ENCODE results near the gene GALNT7. TPM values are rescaled to one million over a fixed set of nuclear protein-coding genes. Genes with fewer than 3 reads are reported as not detected.

Gene GALNT7
- total and polyA plus RNA-seq, 2 of the 13 experiments (the other 11 are each of a cell fraction or from before 2014, with no cell fraction given): 0.08 to 0.13 TPM

- TF ChIP-seq KIAA2018 (CRISPR knock-in tag; IDR thresholded peaks at IDR 0.05; ENCODE audit: borderline replicate concordance): no peak
Observed at GRCh38 chr4:173135241-173135847, 33.3 kb upstream of the GALNT7 start (continued).

- Histone ChIP-seq H2AFZ (ENCODE audit: low read length) (no peak overlapping the region), H3K79me2 (ENCODE audit: insufficient read depth, low read length) (no peaks in the 10 kb centered on the region), H3K27me3 (ENCODE audit: control insufficient read depth in 1 of 2, insufficient read depth in 2 of 2, low read length in 2 of 2) (no peaks in the 10 kb centered on the region), H3K36me3 (replicated peaks in 1 of 2; ENCODE audit: control insufficient read depth in 1 of 2, insufficient read depth in 2 of 2, low read length in 2 of 2) (no peaks in the 10 kb centered on the region), H3K4me3 (replicated peaks in 1 of 3; ENCODE audit: insufficient read depth in 1 of 3, low read depth in 2 of 3, low read length in 3 of 3) (no peak overlapping the region), H3K9ac (ENCODE audit: insufficient read depth, low read depth, low read length) (no peak overlapping the region), H3K27ac (ENCODE audit: extremely low read length, insufficient read depth, low read length) (no peak overlapping the region), H3K4me1 (ENCODE audit: insufficient read depth, low read length) (no peaks in the 10 kb centered on the region), H3K4me2 (ENCODE audit: low read depth, low read length) (no peak overlapping the region), H3K9me3 (ENCODE audit: low read length) (no peaks in the 10 kb centered on the region), H4K20me1 (ENCODE audit: insufficient read depth, low read length) (no peaks in the 10 kb centered on the region)
- in situ Hi-C loops (cut with HindIII; ENCODE audit: extremely low pct_ligation_motif_present, low pct_unique_long_range_greater_than_20kb): no loop called here
- DNase-seq (ENCODE audit: low spot score) (no peak), ATAC-seq (no peak), FAIRE-seq (no peak)
- POLR2A ChIA-PET: no interaction called here
- WGBS (ENCODE audit: low lambda C conversion rate): 0% methylated on average over 1 of the region's 1 CpG
- CTCF ChIA-PET (ENCODE audit: low intra/inter-chr PET ratio, low total read pairs): no interaction called here
- TF ChIP-seq MYNN (CRISPR knock-in tag; IDR thresholded peaks at IDR 0.05; ENCODE audit: low read depth): no peak
- TF ChIP-seq PBX2 (CRISPR knock-in tag; IDR thresholded peaks at IDR 0.05): no peak
- no peak for TF ChIP-seq ZBTB3 (CRISPR knock-in tag; IDR thresholded peaks at IDR 0.05; ENCODE audit: borderline replicate concordance, low read depth)
- TF ChIP-seq ZNF563 (CRISPR knock-in tag; IDR thresholded peaks at IDR 0.05): no peak
- TF ChIP-seq SYNCRIP (IDR thresholded peaks at IDR 0.05; ENCODE audit: insufficient read depth, low read depth, low read length): no peak
- TF ChIP-seq ZNF781 (CRISPR knock-in tag; IDR thresholded peaks at IDR 0.05; ENCODE audit: borderline replicate concordance, not compliant biosample characterization): no peak
- no peak for TF ChIP-seq ZNF556 (CRISPR knock-in tag; IDR thresholded peaks at IDR 0.05; ENCODE audit: borderline replicate concordance)
- TF ChIP-seq ZNF549 (CRISPR knock-in tag; IDR thresholded peaks at IDR 0.05): no peak
- TF ChIP-seq ZKSCAN1 (IDR thresholded peaks at IDR 0.05; ENCODE audit: low read length): no peak
- no peak for TF ChIP-seq ZMYM2 (CRISPR knock-in tag; IDR thresholded peaks at IDR 0.05)
- TF ChIP-seq ZNF670 (CRISPR knock-in tag; IDR thresholded peaks at IDR 0.05; ENCODE audit: borderline replicate concordance): no peak
- no peak for TF ChIP-seq XBP1 (CRISPR knock-in tag; IDR thresholded peaks at IDR 0.05)
- BruUV-seq (replicated peaks): no TSS peak
- intact Hi-C loops (cut with micrococcal nuclease; ENCODE audit: unreplicated experiment): no loop called here
Observed at GRCh38 chr4:173138624-173139023, 30.0 kb upstream of the GALNT7 start.

Data from HepG2 (cell line).